Heart left ventricle (tissue), 16 donors: ENCODE results near the gene TRIM25. TPM values are rescaled to one million over a fixed set of nuclear protein-coding genes. Genes with fewer than 3 reads are reported as not detected.

ENCODE experiments used
- ATAC-seq, 4 donors: fragments of 200-7000 bp; cut with Tn5 transposase; one replicate each; pipeline ENCODE4 v1.9.1; 2020 to 2022; ENCODE audit warnings: moderate library complexity in 4 of 4, mild to moderate bottlenecking in 3 of 4, moderate number of reproducible peaks in 1 of 4
- DNase-seq, 5 donors: peaks; one replicate each; pipeline ENCODE4 v3.0.0-alpha.2; 2020
- H3K27ac ChIP-seq, 12 donors: fragments of 200-600 bp; sonication (generic) in 4 of 12; one replicate each; pipeline versions ENCODE4 v1.5.0 to v1.8.0; 2016 to 2022; ENCODE audit warnings: mild to moderate bottlenecking in 2 of 12
- H3K27me3 ChIP-seq, 9 donors: fragments of 200-600 bp; sonication (generic) in 2 of 9; one replicate each; pipeline versions ENCODE4 v1.5.1 to v1.8.0; 2016 to 2022; ENCODE audit warnings: mild to moderate bottlenecking in 3 of 9
- H3K36me3 ChIP-seq, 9 donors: fragments of 200-600 bp; sonication (generic) in 2 of 9; one replicate each; pipeline versions ENCODE4 v1.5.0 to v1.8.0; 2018 to 2022; ENCODE audit warnings: mild to moderate bottlenecking in 2 of 9
- H3K4me1 ChIP-seq, 12 donors: fragments of 200-600 bp; sonication (generic) in 4 of 12; one replicate each; pipeline versions ENCODE4 v1.5.0 to v1.8.0; 2016 to 2022; ENCODE audit warnings: mild to moderate bottlenecking in 3 of 12
- H3K4me3 ChIP-seq, 12 donors: fragments of 200-600 bp; sonication (generic) in 4 of 12; one replicate each; pipeline versions ENCODE4 v1.5.0 to v1.8.0; 2017 to 2022; ENCODE audit warnings: mild to moderate bottlenecking in 9 of 12, moderate library complexity in 4 of 12
- H3K9me3 ChIP-seq, 12 donors: fragments of 200-600 bp; sonication (generic) in 4 of 12; one replicate each; pipeline versions ENCODE4 v1.5.0 to v1.8.0; 2016 to 2022; ENCODE audit warnings: mild to moderate bottlenecking in 1 of 12
- CTCF ChIP-seq, 12 donors: fragments of 200-600 bp; sonication (generic) in 4 of 12; IDR thresholded peaks; one replicate each; pipeline versions ENCODE4 v1.5.0 to v1.8.0; 2018 to 2022; ENCODE audit warnings: antibody characterized with exemption in 12 of 12, mild to moderate bottlenecking in 5 of 12
- POLR2A ChIP-seq, 2 donors: fragments of 450-650 bp; IDR thresholded peaks; one replicate each; pipeline ENCODE4 v1.6.1; 2017; ENCODE audit warnings: antibody characterized with exemption in 2 of 2, mild to moderate bottlenecking in 2 of 2, moderate library complexity in 2 of 2
- WGBS, 4 donors: extraction: QIAGEN DNeasy Blood & Tissue Kit in 2 of 4; methylation state at CpG; one replicate each; pipeline versions ENCODE4 v1.1.5 to v1.1.7; 2013 to 2018; 5-methylcytosine and 5-hydroxymethylcytosine counted together
- intact Hi-C, 10 donors: fragments of 100-400 bp; cut with DNase I; formaldehyde crosslinking; loops; one replicate each; pipeline versions ENCODE4 v1.11.1 to v1.14.2; 2022
- polyA plus RNA-seq, 2 donors: library from polyadenylated mRNA; stranded (reverse); fragments of 200-250 nt; gene quantifications; one replicate each; pipeline ENCODE4 v1.2.3, GENCODE V29; 2013
- total RNA-seq, 9 donors: library from RNA; depleted of rRNA in 2 of 9; stranded (reverse); fragments of >200 nt in 2 of 9; fragmentation: NEBNext Ultra II Directional in 3 of 9; extraction: Animal tissue kit (Norgen Biotek cat#: 25700) in 3 of 9; gene quantifications; one replicate each; pipeline versions ENCODE4 v1.1.0 to v1.2.4, GENCODE V29; 2016 to 2023
- donor health status: ischemic (EF 13 %, LVEDD 7.1; RV severe dilation, severe dysfunction).
- donor health status: healthy with polysubstance abuse.
- donor health status: DM: no; HTN: yes; CAD: no.
- donor health status: DM: no; HTN: no; CAD: no.
- donor health status: ischemic (EF 25% LVEDD 6.9; RV normal size, moderate dysfunction).
- donor health status: ischemic (EF 25% LVEDD 5.7; RV mildly dilated, moderate dysfunction).
- donor health status: healthy.
- donor health status: DM: yes; HTN: yes; CAD: no.
- donor health status: ischemic (EF 35%, LVEDD 5.7; RV mildly dilated, moderate dysfunction).
- donor health status: nonischemic (EF 11% LVEDD 7.7; RV severe dilation, severe dysfunction).
- donor health status: DM: yes; HTN: yes; CAD: no.
- donor health status: PGD.
- donor health status: ischemic (EF 29% LVEDD 5.4; RV normal size, mild dysfunction).
- donor health status: nonischemic (EF 23%, LVEDD 6.1; RV moderate dilation, normal function).

TRIM25 gene
- total and polyA plus RNA-seq, 11 donors = 9.2 to 55.9 (median 14.9) TPM

DNA sequence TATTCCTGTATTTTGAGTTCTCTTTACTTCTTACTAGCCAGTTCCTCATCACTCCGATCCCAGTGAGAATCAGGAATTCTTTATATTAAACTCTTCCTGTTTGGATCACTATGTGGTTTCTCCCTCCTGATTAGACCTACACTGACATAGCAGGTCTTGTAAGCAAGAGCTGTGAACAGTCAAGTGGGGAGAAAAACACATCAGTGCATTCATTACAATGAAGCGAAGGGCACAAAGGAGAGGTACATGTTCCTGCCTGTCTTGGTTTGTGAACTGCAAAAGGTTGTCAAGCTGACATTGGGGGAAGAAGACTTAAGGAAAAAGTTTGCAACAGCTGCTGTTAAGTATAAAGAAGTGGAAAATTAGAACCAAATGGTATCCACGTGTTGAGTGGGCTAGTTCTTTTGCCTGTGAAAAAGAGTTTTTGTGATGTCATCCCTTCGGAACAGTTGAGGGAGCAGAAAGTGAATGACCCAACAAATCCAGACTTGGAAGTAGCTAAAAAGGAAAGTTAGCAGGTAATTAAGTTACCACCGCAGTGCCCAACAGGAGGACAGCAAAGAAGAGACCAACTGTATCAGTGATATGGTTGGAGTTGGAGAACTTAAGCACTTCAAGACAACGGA is 23.0 kb upstream of the TRIM25 start:
- H3K36me3 ChIP-seq = peaks cover 0 to 79% (median 72%) of the 10 kb centered on the region in 9 donors

GRCh38 chr17:56935461-56935860 is 21.6 kb upstream of the TRIM25 start:
- TF ChIP-seq POLR2A (IDR thresholded peaks at IDR 0.05) (no peak), CTCF (IDR thresholded peaks at IDR 0.05) (no peak)
- ATAC-seq (no peak), DNase-seq (no peak)
- no peak overlapping the region for H3K4me3 ChIP-seq
- H3K27me3 ChIP-seq = no peaks in the 10 kb centered on the region
- peaks cover 0 to 66% (median 58%) of the 10 kb centered on the region in 9 donors for H3K36me3 ChIP-seq
- H3K4me1 ChIP-seq = peaks cover 0 to 20% (median 0%) of the 10 kb centered on the region in 12 donors
- H3K27ac ChIP-seq = no peak overlapping the region
- 89 to 95% (median 93%) methylated on average over 3 of the region's 3 CpGs for WGBS, 4 donors
- intact Hi-C loops = loop anchor here in 6 of 10 donors (5.0 to 10.0 kb wide), 5 partner anchors 43 to 341 kb away; partner anchors contain the start of gene NOG (in 1 of the 6)
- H3K9me3 ChIP-seq = peaks cover 0 to 10% (median 0%) of the 10 kb centered on the region in 12 donors

More for the DNA sequence above, 23.0 kb upstream of the TRIM25 start:
- Histone ChIP-seq H3K4me3 (no peak overlapping the region), H3K9me3 (no peaks in the 10 kb centered on the region), H3K4me1 (peaks cover 0 to 20% (median 0%) of the 10 kb centered on the region in 12 donors), H3K27ac (peak overlapping the region in 9 of 12 donors; percentile 20 to 77 (median 43)), H3K27me3 (no peaks in the 10 kb centered on the region)
- no peak for TF ChIP-seq POLR2A (IDR thresholded peaks at IDR 0.05)
- no peak for TF ChIP-seq CTCF (IDR thresholded peaks at IDR 0.05)
- DNase-seq = no peak
- 79 to 89% (median 84%) methylated on average over 6 of the region's 6 CpGs for WGBS, 4 donors
- intact Hi-C loops = loop anchor here in 7 of 10 donors (2.0 to 10.0 kb wide), 7 partner anchors 45 to 342 kb away; partner anchors contain the start of gene NOG (in 1 of the 7)
- ATAC-seq = no peak

- TF ChIP-seq POLR2A (IDR thresholded peaks at IDR 0.05) (no peak), CTCF (IDR thresholded peaks at IDR 0.05) (no peak)
- no peak for DNase-seq
- Histone ChIP-seq H3K27ac (no peak overlapping the region), H3K36me3 (peaks cover 0 to 57% (median 48%) of the 10 kb centered on the region in 9 donors), H3K4me1 (peaks cover 0 to 20% (median 0%) of the 10 kb centered on the region in 12 donors), H3K27me3 (no peaks in the 10 kb centered on the region), H3K4me3 (no peak overlapping the region), H3K9me3 (peaks cover 0 to 20% (median 2%) of the 10 kb centered on the region in 12 donors)
- intact Hi-C loops = loop anchor here in 2 of 10 donors (10.0 kb wide), 2 partner anchors 59 to 339 kb away; partner anchors contain the start of gene NOG (in 1 of the 2)
- 89 to 96% (median 95%) methylated on average over 4 of the region's 4 CpGs for WGBS, 4 donors
- no peak for ATAC-seq
Observed at GRCh38 chr17:56934280-56934679, 20.4 kb upstream of the TRIM25 start.

DNA sequence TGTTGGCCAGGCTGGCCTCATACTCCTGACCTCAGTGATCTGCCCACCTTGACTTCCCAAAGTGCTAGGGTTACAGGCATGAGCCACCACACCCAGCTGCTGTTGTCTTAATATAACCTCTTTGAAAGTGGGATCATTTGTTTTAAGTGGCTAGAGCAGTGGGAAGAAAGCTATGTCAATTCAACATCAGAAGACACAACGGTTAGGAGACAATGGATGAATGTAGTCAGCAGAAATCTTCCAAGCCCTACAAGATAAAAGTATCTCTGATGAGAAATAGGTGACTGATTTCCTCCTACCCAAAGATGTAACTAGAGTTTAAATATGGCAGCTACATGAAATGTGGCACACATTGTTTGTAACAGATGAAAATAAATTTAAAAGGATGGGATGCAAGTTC is 20.0 kb upstream of the TRIM25 start:
- peaks cover 0 to 24% (median 2%) of the 10 kb centered on the region in 12 donors for H3K9me3 ChIP-seq
- H3K36me3 ChIP-seq = peaks cover 0 to 53% (median 44%) of the 10 kb centered on the region in 9 donors
- WGBS, 4 donors = 90 to 97% (median 94%) methylated on average over 1 of the region's 1 CpG
- no peak overlapping the region for H3K4me3 ChIP-seq
- intact Hi-C loops = loop anchor here in 2 of 10 donors (10.0 kb wide), 2 partner anchors 59 to 339 kb away; partner anchors contain the start of gene NOG (in 1 of the 2)
- ATAC-seq = no peak
- TF ChIP-seq POLR2A (IDR thresholded peaks at IDR 0.05) (no peak), CTCF (IDR thresholded peaks at IDR 0.05) (no peak)
- peaks cover 0 to 20% (median 0%) of the 10 kb centered on the region in 12 donors for H3K4me1 ChIP-seq
- H3K27me3 ChIP-seq = no peaks in the 10 kb centered on the region
- no peak overlapping the region for H3K27ac ChIP-seq
- no peak for DNase-seq
